SK-N-DZ (cell line): Measurements from ENCODE around the gene WRAP73.
A peak's percentile ranks its signal among the peaks of the same experiment; 100 is the strongest.
"Not testable (repeated sequence)": the region's sequence is repeated elsewhere in the genome, so short reads cannot be mapped to it uniquely, and the experiment has no call there.

Experiments used
- DNase-seq: peaks from one replicate; pipeline ENCODE4 v3.0.0-alpha.2; 2015; ENCODE audit warnings: low spot score

WRAP73 gene

GRCh38 chr1:3631320-3632260 is 18.3 kb downstream of the WRAP73 start:
- DNase-seq: no peak

GRCh38 chr1:3630914-3631313 is 19.0 kb downstream of the WRAP73 start:
- no peak for DNase-seq

- no peak for DNase-seq
Measured at GRCh38 chr1:3630161-3630611, 19.7 kb downstream of the WRAP73 start.

- no peak for DNase-seq
Measured at GRCh38 chr1:3629561-3630160, 20.2 kb downstream of the WRAP73 start.

- no peak for DNase-seq
Measured at GRCh38 chr1:3628445-3628844, 21.5 kb downstream of the WRAP73 start.

- no peak for DNase-seq
Measured at GRCh38 chr1:3627515-3628253, 22.2 kb downstream of the WRAP73 start.

GRCh38 chr1:3626025-3626424 is 23.9 kb downstream of the WRAP73 start:
- DNase-seq: no peak

DNA sequence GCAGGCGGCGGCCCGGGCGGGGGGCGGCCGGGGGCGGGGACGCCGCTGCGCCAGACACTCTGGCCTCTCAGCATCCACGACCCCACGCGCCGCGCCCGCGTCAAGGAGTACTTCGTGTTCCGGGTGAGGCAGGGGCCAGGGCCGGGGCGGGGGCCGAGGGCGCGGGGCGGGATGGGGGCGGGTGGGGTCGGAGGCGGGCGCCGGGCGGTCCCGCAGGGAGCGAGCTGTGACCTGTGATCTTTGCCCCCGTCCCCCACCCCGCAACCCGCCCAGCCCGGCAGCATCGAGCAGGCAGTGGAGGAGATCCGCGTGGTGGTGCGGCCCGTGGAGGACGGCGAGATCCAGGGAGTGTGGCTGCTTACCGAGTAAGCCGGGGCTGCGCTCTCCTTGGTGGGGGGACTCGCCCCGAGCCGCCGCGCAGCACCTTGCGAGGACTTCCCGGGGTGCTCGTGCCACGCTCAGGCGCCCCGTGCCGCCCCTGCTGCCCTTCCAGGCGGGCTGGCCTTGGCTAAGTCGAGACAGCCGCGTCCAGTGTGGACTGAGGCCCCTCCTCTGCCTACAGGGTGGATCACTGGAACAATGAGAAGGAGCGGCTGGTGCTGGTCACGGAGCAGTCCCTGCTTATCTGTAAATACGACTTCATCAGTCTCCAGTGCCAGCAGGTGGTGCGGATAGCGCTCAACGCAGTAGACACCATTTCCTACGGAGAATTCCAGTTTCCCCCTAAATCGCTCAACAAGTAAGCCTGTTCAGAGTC is 24.6 kb downstream of the WRAP73 start:
- DNase-seq: no peak

DNA sequence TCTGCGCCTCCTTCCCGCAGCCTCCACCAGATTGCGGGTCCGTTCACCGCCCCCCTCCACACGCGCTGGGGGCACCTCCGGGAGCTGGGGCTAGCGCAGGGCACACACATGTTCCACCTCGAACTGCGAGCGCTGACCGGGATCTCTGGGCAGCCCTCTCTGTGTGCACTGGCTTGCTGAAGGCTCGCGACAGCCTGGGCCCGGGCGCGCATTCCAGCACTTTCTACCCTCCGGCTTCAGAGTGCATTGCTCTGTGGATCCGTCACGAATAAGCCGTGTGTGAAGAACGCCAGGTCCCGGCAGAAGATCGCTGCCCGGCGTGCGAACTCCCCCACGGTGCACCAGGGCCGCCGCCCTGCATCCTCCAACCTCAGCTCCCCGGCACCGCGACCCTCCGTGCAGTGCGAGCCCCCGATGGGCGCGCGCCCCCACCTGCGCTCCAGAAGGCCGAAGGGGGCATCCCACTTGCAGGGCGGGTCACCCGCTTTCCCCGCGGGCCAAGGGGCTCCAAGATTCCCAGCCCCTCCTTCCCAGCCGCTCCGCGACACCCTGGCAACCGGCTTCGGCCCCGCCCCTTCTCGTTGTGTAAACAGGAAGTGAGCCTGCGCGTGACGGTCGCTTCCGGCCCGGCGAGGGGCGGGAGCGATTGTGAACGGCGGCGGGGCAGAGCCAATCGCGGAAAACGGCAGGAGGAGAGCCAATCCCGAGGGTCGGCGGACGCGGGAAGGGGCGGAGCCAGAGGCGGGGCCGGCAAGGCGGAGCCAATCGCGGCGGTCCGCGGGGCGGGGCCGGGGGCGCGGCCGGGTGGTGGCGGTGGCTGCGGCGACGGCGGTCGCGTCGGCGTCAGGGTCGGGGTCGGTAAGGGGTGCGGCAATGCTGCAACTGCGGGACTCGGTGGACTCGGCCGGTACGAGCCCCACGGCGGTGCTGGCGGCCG is 25.4 kb downstream of the WRAP73 start, which contains the start of gene TPRG1L:
Gene TPRG1L (plus strand): TSS at position 816 of the 937 bp plus-strand sequence. CDS start 58 bp downstream, at position 874.
- DNase-seq: peak; percentile 91

DNA sequence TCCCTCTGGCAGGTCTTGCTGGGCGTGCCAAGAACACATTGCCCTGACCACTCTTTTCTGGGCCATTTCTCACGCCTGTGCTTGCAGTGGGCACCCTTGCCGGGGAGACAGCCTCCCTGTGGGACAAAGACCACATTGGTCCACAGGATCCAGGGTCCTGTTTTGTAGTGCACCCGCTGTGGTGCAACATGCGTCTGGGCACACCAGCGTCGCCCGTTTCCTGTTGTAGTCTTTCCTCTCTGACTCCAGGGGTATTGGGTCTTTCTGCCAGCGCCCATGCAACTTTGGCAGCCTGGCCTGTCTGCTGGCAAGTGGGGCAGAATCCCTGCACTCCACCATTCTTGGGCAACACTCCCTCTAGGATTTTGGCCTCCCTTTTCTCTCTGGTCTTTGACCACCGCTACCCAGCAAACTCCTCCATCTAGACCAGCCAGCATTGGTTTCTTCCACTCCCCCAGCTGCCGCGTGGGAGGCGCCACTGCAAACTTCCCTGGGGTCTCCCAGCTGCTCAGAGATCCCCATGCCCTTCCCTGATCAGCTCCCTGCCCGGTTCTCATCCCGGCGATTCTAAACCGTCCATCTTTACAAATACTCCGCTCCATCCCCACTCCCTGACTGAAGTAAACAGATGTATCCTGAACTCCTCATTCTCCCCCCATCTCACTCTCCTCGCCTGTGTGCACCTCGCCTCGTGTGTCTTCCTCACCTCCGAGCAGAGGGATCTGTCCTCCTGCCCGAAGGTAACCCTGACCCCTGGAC is 26.3 kb downstream of the WRAP73 start:
- DNase-seq: no peak

- not testable (repeated sequence) for DNase-seq
Measured at GRCh38 chr1:3622102-3622501, 27.8 kb downstream of the WRAP73 start.

- DNase-seq: not testable (repeated sequence)
Measured at GRCh38 chr1:3621151-3621671, 28.7 kb downstream of the WRAP73 start.

DNA sequence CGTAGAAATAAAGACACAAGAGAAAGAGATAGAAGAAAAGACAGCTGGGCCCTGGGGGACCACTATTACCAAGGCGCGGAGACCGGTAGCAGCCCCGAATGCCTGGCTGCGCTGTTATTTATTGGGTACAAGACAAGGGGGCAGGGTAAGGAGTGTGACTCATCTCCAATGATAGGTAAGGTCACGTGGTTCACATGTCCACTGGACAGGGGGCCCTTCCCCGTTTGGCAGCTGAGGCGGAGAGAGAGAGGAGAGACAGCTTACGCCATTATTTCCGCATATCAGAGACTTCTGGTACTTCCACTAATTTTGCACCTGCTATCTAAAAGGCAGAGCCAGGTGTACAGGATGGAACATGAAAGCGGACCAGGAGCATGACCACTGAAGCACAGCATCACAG is 29.2 kb downstream of the WRAP73 start:
- no peak for DNase-seq

DNA sequence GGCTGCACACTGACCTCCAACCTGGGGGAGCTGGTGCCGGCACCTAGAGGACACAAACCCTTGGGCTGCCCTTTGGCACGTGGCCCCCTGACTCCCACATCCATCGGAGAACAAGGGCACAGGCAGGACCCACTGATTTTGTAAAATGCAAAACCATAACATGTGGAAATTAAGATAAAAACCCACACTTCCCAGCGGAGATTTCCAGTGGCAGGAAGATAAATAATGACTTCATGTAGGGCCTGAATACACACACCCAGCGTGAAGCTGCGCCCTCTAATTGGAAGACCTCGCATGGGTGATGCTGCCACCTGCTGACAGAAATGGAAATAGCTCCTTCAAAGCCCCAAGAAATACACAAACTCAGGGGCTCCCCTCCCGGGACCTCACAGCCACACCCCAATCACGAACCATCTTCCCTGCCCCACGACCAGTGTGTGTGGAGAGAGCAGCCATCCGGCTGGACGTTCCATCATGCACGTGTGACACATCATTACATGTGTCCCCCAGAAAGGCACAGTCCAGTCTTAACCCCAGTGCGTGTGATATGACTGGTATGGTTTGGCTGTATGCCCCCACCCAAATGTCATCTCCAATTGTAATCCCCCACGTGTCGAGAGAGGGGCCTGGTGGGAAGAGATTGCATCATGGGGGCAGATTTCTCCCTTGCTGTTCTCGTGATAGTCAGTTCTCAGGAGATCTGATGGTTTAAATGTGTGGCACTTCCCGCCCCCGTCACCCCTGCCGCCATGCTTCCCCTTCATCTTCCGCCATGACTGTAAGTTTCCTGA is 30.8 kb downstream of the WRAP73 start:
- DNase-seq: peak; percentile 55

- no peak for DNase-seq
Measured at GRCh38 chr1:3618531-3618880, 31.4 kb downstream of the WRAP73 start.

GRCh38 chr1:3617806-3618345 is 32.0 kb downstream of the WRAP73 start:
- no peak for DNase-seq

DNA sequence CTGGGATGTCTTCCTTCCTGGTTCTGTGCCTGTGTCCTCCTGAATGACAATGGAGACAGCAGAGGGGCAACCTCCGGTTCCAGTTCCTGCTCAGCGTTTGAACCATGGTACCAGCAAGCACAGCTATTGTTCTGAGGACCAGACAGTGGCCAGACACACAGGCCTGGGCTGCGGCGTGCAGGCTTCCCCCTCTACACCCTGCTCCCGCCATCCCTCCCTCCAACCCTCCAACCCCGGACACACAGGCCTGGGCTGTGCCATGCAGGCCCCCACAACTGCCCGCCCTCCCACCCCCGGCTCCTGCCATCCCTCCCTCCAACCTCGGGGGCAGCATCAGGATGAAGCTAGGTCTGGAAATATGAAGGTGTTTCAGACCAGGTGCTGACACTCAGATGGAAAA is 33.0 kb downstream of the WRAP73 start:
- no peak for DNase-seq
